Muscle layer of duodenum (tissue), 2 donors: ENCODE results near the gene CCL24.
"Not testable (repeated sequence)": the region's sequence is repeated elsewhere in the genome, so short reads cannot be mapped to it uniquely, and the experiment has no call there.

Experiments used
- H3K27ac ChIP-seq: one replicate; pipeline ENCODE4 v1.7.0; 2013; ENCODE audit warnings: mild to moderate bottlenecking, low read length
- H3K27me3 ChIP-seq: one replicate; pipeline ENCODE4 v1.7.0; 2013; ENCODE audit warnings: low read depth, mild to moderate bottlenecking, control low read depth, low read length
- H3K36me3 ChIP-seq, 2 donors: one replicate each; pipeline ENCODE4 v1.7.0; 2013; ENCODE audit warnings: low read length in 2 of 2, control low read depth in 1 of 2, mild to moderate bottlenecking in 1 of 2; ENCODE audit not compliant: insufficient read depth in 2 of 2, control insufficient read depth in 1 of 2
- H3K4me1 ChIP-seq, 2 donors: one replicate each; pipeline ENCODE4 v1.7.0; 2013; ENCODE audit warnings: low read length in 2 of 2, mild to moderate bottlenecking in 2 of 2, control low read depth in 1 of 2, moderate library complexity in 1 of 2; ENCODE audit not compliant: insufficient read depth in 2 of 2, control insufficient read depth in 1 of 2
- H3K4me3 ChIP-seq, 2 donors: one replicate each; pipeline ENCODE4 v1.7.0; 2013; ENCODE audit warnings: low read length in 2 of 2, low read depth in 1 of 2, mild to moderate bottlenecking in 1 of 2
- H3K9me3 ChIP-seq, 2 donors: one replicate each; pipeline ENCODE4 v1.7.0; 2013; ENCODE audit warnings: low read length in 2 of 2, control low read depth in 1 of 2, mild to moderate bottlenecking in 1 of 2; ENCODE audit not compliant: control insufficient read depth in 1 of 2
- donor health status: healthy.

The CCL24 gene

GRCh38 chr7:75779035-75779434, 34.6 kb downstream of the CCL24 start:
- not testable (repeated sequence) for H3K9me3 ChIP-seq, H3K27me3 ChIP-seq, H3K4me1 ChIP-seq, H3K4me3 ChIP-seq, H3K36me3 ChIP-seq, H3K27ac ChIP-seq

GRCh38 chr7:75776295-75776971, 37.2 kb downstream of the CCL24 start:
- H3K36me3 ChIP-seq, result no peaks in the 10 kb centered on the region
- H3K9me3 ChIP-seq, result no peaks in the 10 kb centered on the region
- H3K4me1 ChIP-seq, result no peaks in the 10 kb centered on the region
- H3K4me3 ChIP-seq, result no peak overlapping the region
- no peaks in the 10 kb centered on the region for H3K27me3 ChIP-seq
- H3K27ac ChIP-seq, result no peak overlapping the region

GRCh38 chr7:75773958-75774357, 39.6 kb downstream of the CCL24 start:
- not testable (repeated sequence) for H3K27ac ChIP-seq, H3K27me3 ChIP-seq, H3K4me3 ChIP-seq, H3K36me3 ChIP-seq, H3K4me1 ChIP-seq, H3K9me3 ChIP-seq

GRCh38 chr7:75772081-75773077, 41.2 kb downstream of the CCL24 start, which contains the start of gene CCL26:
Gene CCL26, minus strand, starts transcription at chr7:75772211. Its CDS starts 35 bp downstream, at chr7:75772176.
- Histone ChIP-seq H3K4me1 (no peaks in the 10 kb centered on the region), H3K27me3 (no peaks in the 10 kb centered on the region), H3K9me3 (no peaks in the 10 kb centered on the region), H3K4me3 (no peak within 1 kb of the TSS), H3K27ac (no peak within 1 kb of the TSS), H3K36me3 (no peaks in the 10 kb centered on the region)

- H3K36me3 ChIP-seq, result no peaks in the 10 kb centered on the region
Observed at GRCh38 chr7:75771224-75771623, 42.4 kb downstream of the CCL24 start.

GRCh38 chr7:75762350-75762917, 51.2 kb downstream of the CCL24 start:
- no peak overlapping the region for H3K4me3 ChIP-seq
- H3K4me1 ChIP-seq, result no peaks in the 10 kb centered on the region
- H3K9me3 ChIP-seq, result no peaks in the 10 kb centered on the region
- H3K27ac ChIP-seq, result no peak overlapping the region
- H3K36me3 ChIP-seq, result no peaks in the 10 kb centered on the region
- no peaks in the 10 kb centered on the region for H3K27me3 ChIP-seq

More at GRCh38 chr7:75771224-75771623, 42.4 kb downstream of the CCL24 start:
- H3K27ac ChIP-seq, result no peak overlapping the region
- H3K9me3 ChIP-seq, result no peaks in the 10 kb centered on the region
- no peaks in the 10 kb centered on the region for H3K4me1 ChIP-seq
- H3K27me3 ChIP-seq, result no peaks in the 10 kb centered on the region
- H3K4me3 ChIP-seq, result no peak overlapping the region

- H3K27ac ChIP-seq, H3K27me3 ChIP-seq, H3K36me3 ChIP-seq, H3K4me1 ChIP-seq, H3K4me3 ChIP-seq, H3K9me3 ChIP-seq: not testable (repeated sequence)
Observed at GRCh38 chr7:75761801-75762200, 51.8 kb downstream of the CCL24 start.
